DND-41 (cell line): ENCODE data around the gene CFAP298.

ENCODE experiments used
- ATAC-seq: fragments of 200-7000 bp; cut with Tn5 transposase; 3 replicates; pipeline ENCODE4 v1.9.1; 2021; ENCODE audit warnings: low read depth; ENCODE audit not compliant: insufficient read depth
- DNase-seq: peaks from one replicate; pipeline ENCODE4 v3.0.0-alpha.2; 2020
- H2AFZ ChIP-seq: 2 replicates; pipeline ENCODE4 v1.6.0; 2012; ENCODE audit warnings: low read depth, low read length
- H3K27ac ChIP-seq: 2 replicates; pipeline ENCODE4 v1.5.1; 2012; ENCODE audit warnings: low read length, inconsistent platforms
- H3K27me3 ChIP-seq: fragments of 200-600 bp; sonication (generic); 2 replicates; pipeline ENCODE4 v1.6.0; 2012; ENCODE audit warnings: low read length, mild to moderate bottlenecking, inconsistent platforms; ENCODE audit not compliant: insufficient read depth, poor library complexity
- H3K36me3 ChIP-seq: 2 replicates; pipeline ENCODE4 v1.5.1; 2012; ENCODE audit warnings: low read length, inconsistent platforms; ENCODE audit not compliant: insufficient read depth
- H3K4me1 ChIP-seq: 2 replicates; pipeline ENCODE4 v1.5.1; 2012; ENCODE audit warnings: mild to moderate bottlenecking, low read length; ENCODE audit not compliant: insufficient read depth
- H3K4me2 ChIP-seq: 2 replicates; pipeline ENCODE4 v1.6.0; 2012; ENCODE audit warnings: mild to moderate bottlenecking, moderate library complexity, low read length, inconsistent platforms; ENCODE audit not compliant: insufficient read depth
- H3K4me3 ChIP-seq, 2 experiments: fragments of 200-600 bp in 1 of 2; shearing (Covaris generic) in 1 of 2; 2 replicates each; pipeline ENCODE4 v1.5.1; 2012 to 2016; ENCODE audit warnings: inconsistent platforms in 2 of 2, low read length in 2 of 2, mild to moderate bottlenecking in 2 of 2, low read depth in 1 of 2, moderate library complexity in 1 of 2
- H3K79me2 ChIP-seq: 2 replicates; pipeline ENCODE4 v1.6.0; 2012; ENCODE audit warnings: low read length, inconsistent platforms; ENCODE audit not compliant: insufficient read depth
- H3K9ac ChIP-seq: 2 replicates; pipeline ENCODE4 v1.6.0; 2012; ENCODE audit warnings: low read depth, mild to moderate bottlenecking, inconsistent platforms, low read length, moderate library complexity
- H3K9me3 ChIP-seq: 2 replicates; pipeline ENCODE4 v1.5.1; 2012; ENCODE audit warnings: low read length, moderate library complexity, mild to moderate bottlenecking, inconsistent platforms; ENCODE audit not compliant: insufficient read depth, severe bottlenecking
- H4K20me1 ChIP-seq: 2 replicates; pipeline ENCODE4 v1.6.0; 2012; ENCODE audit warnings: low read length; ENCODE audit not compliant: insufficient read depth
- CTCF ChIP-seq: IDR thresholded peaks from 2 replicates; pipeline ENCODE4 v1.5.1; 2012; ENCODE audit warnings: borderline replicate concordance, low read length, moderate library complexity, mild to moderate bottlenecking; ENCODE audit not compliant: poor library complexity, severe bottlenecking; ENCODE audit errors: extremely low read depth
- EZH2 ChIP-seq: IDR thresholded peaks from 3 replicates; pipeline ENCODE4 v1.6.1; 2012; ENCODE audit warnings: borderline replicate concordance, low read depth, mild to moderate bottlenecking, moderate library complexity, low read length, inconsistent platforms; ENCODE audit not compliant: severe bottlenecking

Gene CFAP298

GRCh38 chr21:32584472-32584871 is 27.7 kb downstream of the CFAP298 start:
- TF ChIP-seq EZH2 (no peak), CTCF (no peak)
- no peak overlapping the region for H3K9ac ChIP-seq
- no peaks in the 10 kb centered on the region for H3K79me2 ChIP-seq
- no peak overlapping the region for H3K27ac ChIP-seq
- ATAC-seq (no peak), DNase-seq (no peak)
- no peak overlapping the region for H3K4me2 ChIP-seq
- H3K4me1 ChIP-seq, result no peaks in the 10 kb centered on the region
- no peak overlapping the region for H3K4me3 ChIP-seq
- H3K36me3 ChIP-seq, result no peaks in the 10 kb centered on the region
- no peaks in the 10 kb centered on the region for H3K27me3 ChIP-seq
- H4K20me1 ChIP-seq, result no peaks in the 10 kb centered on the region; the same call in 1 of the 2 replicates
- no peaks in the 10 kb centered on the region for H3K9me3 ChIP-seq
- no peak overlapping the region for H2AFZ ChIP-seq

GRCh38 chr21:32581732-32582131 is 30.4 kb downstream of the CFAP298 start:
- Histone ChIP-seq H4K20me1 (no peaks in the 10 kb centered on the region; the same call in 1 of the 2 replicates), H3K27ac (no peak overlapping the region), H3K4me1 (no peaks in the 10 kb centered on the region), H3K79me2 (no peaks in the 10 kb centered on the region), H2AFZ (no peak overlapping the region), H3K4me3 (no peak overlapping the region), H3K27me3 (no peaks in the 10 kb centered on the region), H3K9ac (no peak overlapping the region), H3K4me2 (no peak overlapping the region), H3K9me3 (no peaks in the 10 kb centered on the region), H3K36me3 (no peaks in the 10 kb centered on the region)
- DNase-seq, result no peak
- no peak for TF ChIP-seq CTCF
- no peak for TF ChIP-seq EZH2
- ATAC-seq, result no peak

- H3K9ac ChIP-seq, result no peak overlapping the region
- no peaks in the 10 kb centered on the region for H3K36me3 ChIP-seq
- H4K20me1 ChIP-seq, result no peaks in the 10 kb centered on the region; the same call in 1 of the 2 replicates
- H3K27ac ChIP-seq, result no peak overlapping the region
- no peaks in the 10 kb centered on the region for H3K79me2 ChIP-seq
- H2AFZ ChIP-seq, result no peak overlapping the region
- no peak overlapping the region for H3K4me2 ChIP-seq
- H3K27me3 ChIP-seq, result no peaks in the 10 kb centered on the region
- TF ChIP-seq EZH2 (no peak), CTCF (no peak)
- ATAC-seq (no peak), DNase-seq (no peak)
- no peak overlapping the region for H3K4me3 ChIP-seq
- no peaks in the 10 kb centered on the region for H3K9me3 ChIP-seq
- H3K4me1 ChIP-seq, result no peaks in the 10 kb centered on the region
Measured at GRCh38 chr21:32580949-32581348, 31.2 kb downstream of the CFAP298 start.
